ENCODE results near the gene PSMD7.

Gene PSMD7

GRCh38 chr16:74275031-74275636 lies 21.5 kb upstream of the PSMD7 start:
- Histone ChIP-seq H3K9me3 (ENCODE audit: control insufficient read depth, insufficient read depth, low read depth, low read length) (0 out of 2 replicates have a peak, but pooled peaks cover 3% of the 10 kb centered on the region), H3K4me1 (ENCODE audit: control insufficient read depth, insufficient read depth, low read length) (peaks cover 5% of the 10 kb centered on the region; the same call in 1 of the 2 replicates), H3K27me3 (ENCODE audit: control insufficient read depth, insufficient read depth, low read length) (no peaks in the 10 kb centered on the region), H3K9ac (ENCODE audit: low read length) (no peak overlapping the region), H3K36me3 (ENCODE audit: control insufficient read depth, insufficient read depth, low read length) (no peaks in the 10 kb centered on the region), H3K4me3 (ENCODE audit: low read depth, low read length) (no peak overlapping the region), H3K27ac (ENCODE audit: low read depth, low read length) (no peak overlapping the region)

- peaks cover 5% of the 10 kb centered on the region; the same call in 1 of the 2 replicates for H3K4me1 ChIP-seq (ENCODE audit: control insufficient read depth, insufficient read depth, low read length)
- H3K9ac ChIP-seq (ENCODE audit: low read length), result no peak overlapping the region
- H3K9me3 ChIP-seq (ENCODE audit: control insufficient read depth, insufficient read depth, low read depth, low read length), result 0 out of 2 replicates have a peak, but pooled peaks cover 3% of the 10 kb centered on the region
- no peak overlapping the region for H3K27ac ChIP-seq (ENCODE audit: low read depth, low read length)
- no peak overlapping the region for H3K4me3 ChIP-seq (ENCODE audit: low read depth, low read length)
- H3K27me3 ChIP-seq (ENCODE audit: control insufficient read depth, insufficient read depth, low read length), result no peaks in the 10 kb centered on the region
- H3K36me3 ChIP-seq (ENCODE audit: control insufficient read depth, insufficient read depth, low read length), result no peaks in the 10 kb centered on the region
These were observed 20.9 kb upstream of the PSMD7 start for GRCh38 chr16:74275711-74276110.

DNA sequence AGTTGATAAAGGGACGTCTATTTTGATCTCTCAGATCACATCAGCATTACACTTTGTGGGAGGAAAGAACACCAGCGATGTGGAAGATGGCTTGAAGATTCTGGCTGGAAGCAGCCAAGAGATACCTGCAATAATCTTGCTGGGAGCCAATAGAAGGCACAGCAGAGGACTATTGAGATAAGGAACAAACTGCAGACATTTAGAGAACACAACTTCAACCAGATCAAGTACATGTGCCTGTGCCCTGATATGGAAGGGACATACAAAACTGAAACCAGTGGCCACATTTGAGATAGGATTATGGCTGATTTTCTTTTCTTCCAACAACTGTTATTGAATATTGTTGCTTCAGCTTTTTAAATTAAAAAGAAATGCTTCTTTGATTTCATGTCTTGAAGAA lies 18.6 kb upstream of the PSMD7 start:
- no peaks in the 10 kb centered on the region for H3K9me3 ChIP-seq (ENCODE audit: control insufficient read depth, insufficient read depth, low read depth, low read length)
- peaks cover 14% of the 10 kb centered on the region for H3K4me1 ChIP-seq (ENCODE audit: control insufficient read depth, insufficient read depth, low read length)
- no peak overlapping the region for H3K9ac ChIP-seq (ENCODE audit: low read length)
- no peak overlapping the region for H3K4me3 ChIP-seq (ENCODE audit: low read depth, low read length)
- H3K36me3 ChIP-seq (ENCODE audit: control insufficient read depth, insufficient read depth, low read length), result no peaks in the 10 kb centered on the region
- H3K27ac ChIP-seq (ENCODE audit: low read depth, low read length), result no peak overlapping the region
- no peaks in the 10 kb centered on the region for H3K27me3 ChIP-seq (ENCODE audit: control insufficient read depth, insufficient read depth, low read length)

- Histone ChIP-seq H3K27ac (ENCODE audit: low read depth, low read length) (no peak overlapping the region), H3K9ac (ENCODE audit: low read length) (no peak overlapping the region), H3K9me3 (ENCODE audit: control insufficient read depth, insufficient read depth, low read depth, low read length) (no peaks in the 10 kb centered on the region), H3K4me1 (ENCODE audit: control insufficient read depth, insufficient read depth, low read length) (peaks cover 14% of the 10 kb centered on the region), H3K4me3 (ENCODE audit: low read depth, low read length) (no peak overlapping the region), H3K36me3 (ENCODE audit: control insufficient read depth, insufficient read depth, low read length) (no peaks in the 10 kb centered on the region), H3K27me3 (ENCODE audit: control insufficient read depth, insufficient read depth, low read length) (no peaks in the 10 kb centered on the region)
These were observed 17.3 kb upstream of the PSMD7 start for GRCh38 chr16:74279266-74279665.

DNA sequence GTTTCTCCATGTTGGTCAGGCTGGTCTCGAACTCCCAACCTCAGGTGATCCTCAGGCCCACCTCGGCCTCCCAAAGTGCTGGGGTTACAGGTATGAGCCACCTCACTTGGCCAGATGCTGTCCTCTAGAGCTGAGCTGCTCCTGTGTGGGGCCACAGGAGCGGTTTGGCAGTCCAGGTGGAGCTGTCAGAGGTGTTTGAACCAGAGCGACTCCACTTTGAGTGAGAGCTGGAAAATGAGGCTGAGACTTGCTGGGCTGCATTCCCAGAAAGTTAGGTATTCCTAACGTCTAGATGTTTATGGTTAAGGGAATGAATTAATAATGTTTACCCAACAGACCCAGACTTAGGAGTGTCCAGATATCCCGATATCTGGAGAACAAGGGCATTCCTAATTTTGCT lies 16.8 kb upstream of the PSMD7 start:
- no peaks in the 10 kb centered on the region for H3K36me3 ChIP-seq (ENCODE audit: control insufficient read depth, insufficient read depth, low read length)
- H3K4me3 ChIP-seq (ENCODE audit: low read depth, low read length), result no peak overlapping the region
- H3K4me1 ChIP-seq (ENCODE audit: control insufficient read depth, insufficient read depth, low read length), result peaks cover 14% of the 10 kb centered on the region
- H3K27ac ChIP-seq (ENCODE audit: low read depth, low read length), result no peak overlapping the region
- H3K9ac ChIP-seq (ENCODE audit: low read length), result no peak overlapping the region
- H3K9me3 ChIP-seq (ENCODE audit: control insufficient read depth, insufficient read depth, low read depth, low read length), result no peaks in the 10 kb centered on the region
- no peaks in the 10 kb centered on the region for H3K27me3 ChIP-seq (ENCODE audit: control insufficient read depth, insufficient read depth, low read length)

DNA sequence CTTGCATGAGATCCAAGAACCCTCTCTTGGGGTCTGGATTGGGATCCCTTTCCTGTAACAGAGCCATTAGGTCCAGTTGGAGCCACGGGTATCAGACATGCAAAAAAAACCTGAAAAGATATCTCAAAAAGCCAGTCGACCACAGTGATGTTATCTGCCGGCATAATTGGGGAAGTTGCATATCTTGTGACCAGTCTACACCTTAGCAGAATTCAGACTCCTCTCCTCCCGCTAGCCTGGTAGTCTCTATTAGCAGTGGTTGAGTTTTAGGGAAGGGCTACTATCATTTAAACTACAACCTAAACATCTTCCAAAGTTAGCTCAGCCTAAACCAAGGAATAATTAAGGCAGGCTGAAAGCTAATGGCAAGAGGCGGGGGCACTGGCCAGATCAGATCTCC lies 16.2 kb upstream of the PSMD7 start:
- no peak overlapping the region for H3K27ac ChIP-seq (ENCODE audit: low read depth, low read length)
- no peak overlapping the region for H3K9ac ChIP-seq (ENCODE audit: low read length)
- H3K4me3 ChIP-seq (ENCODE audit: low read depth, low read length), result no peak overlapping the region
- H3K36me3 ChIP-seq (ENCODE audit: control insufficient read depth, insufficient read depth, low read length), result no peaks in the 10 kb centered on the region
- no peaks in the 10 kb centered on the region for H3K9me3 ChIP-seq (ENCODE audit: control insufficient read depth, insufficient read depth, low read depth, low read length)
- H3K27me3 ChIP-seq (ENCODE audit: control insufficient read depth, insufficient read depth, low read length), result no peaks in the 10 kb centered on the region
- H3K4me1 ChIP-seq (ENCODE audit: control insufficient read depth, insufficient read depth, low read length), result peaks cover 14% of the 10 kb centered on the region

DNA sequence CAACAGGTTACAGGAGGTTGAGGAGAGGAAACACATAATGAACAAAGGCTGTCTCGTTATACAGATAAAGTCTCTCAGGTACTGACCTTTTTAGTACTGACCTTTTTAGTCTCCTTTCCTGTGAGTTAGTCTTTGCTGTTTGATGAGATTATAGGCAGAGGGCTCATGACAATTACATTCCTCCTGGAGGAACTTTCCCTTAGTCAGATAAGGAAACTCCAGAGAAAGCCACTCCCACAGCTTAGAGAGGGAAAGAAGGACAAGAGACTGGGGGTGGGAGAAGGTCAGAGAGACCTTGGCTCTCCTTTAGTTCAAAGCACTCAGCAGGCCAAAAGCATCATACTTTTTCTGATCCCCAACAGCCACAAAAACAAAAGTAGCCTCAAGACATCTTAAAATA lies 15.3 kb upstream of the PSMD7 start:
- H3K27me3 ChIP-seq (ENCODE audit: control insufficient read depth, insufficient read depth, low read length), result no peaks in the 10 kb centered on the region
- H3K9ac ChIP-seq (ENCODE audit: low read length), result no peak overlapping the region
- no peak overlapping the region for H3K4me3 ChIP-seq (ENCODE audit: low read depth, low read length)
- H3K4me1 ChIP-seq (ENCODE audit: control insufficient read depth, insufficient read depth, low read length), result peaks cover 9% of the 10 kb centered on the region
- H3K36me3 ChIP-seq (ENCODE audit: control insufficient read depth, insufficient read depth, low read length), result no peaks in the 10 kb centered on the region
- no peak overlapping the region for H3K27ac ChIP-seq (ENCODE audit: low read depth, low read length)
- no peaks in the 10 kb centered on the region for H3K9me3 ChIP-seq (ENCODE audit: control insufficient read depth, insufficient read depth, low read depth, low read length)

DNA sequence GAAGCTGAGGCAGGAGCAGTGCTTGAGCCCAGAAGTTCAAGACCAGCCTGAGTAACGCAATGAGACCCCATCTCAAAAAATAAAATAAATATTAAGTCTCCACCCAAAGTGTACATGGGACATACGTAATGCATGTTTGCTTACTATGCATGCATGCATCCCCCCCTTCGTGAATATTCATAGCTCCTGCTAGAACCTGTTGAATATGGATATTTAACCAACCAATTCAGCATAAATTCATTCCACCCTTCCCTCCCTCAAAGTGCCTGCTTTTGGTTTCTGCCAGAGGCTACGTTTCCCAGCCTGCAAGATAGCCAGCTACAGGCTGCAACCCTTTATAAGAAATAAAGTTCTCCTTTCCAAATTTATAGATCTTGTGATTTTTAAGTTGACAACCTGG lies 12.9 kb upstream of the PSMD7 start:
- Histone ChIP-seq H3K36me3 (ENCODE audit: control insufficient read depth, insufficient read depth, low read length) (no peaks in the 10 kb centered on the region), H3K4me1 (ENCODE audit: control insufficient read depth, insufficient read depth, low read length) (peaks cover 9% of the 10 kb centered on the region; the same call in 1 of the 2 replicates), H3K9ac (ENCODE audit: low read length) (no peak overlapping the region), H3K9me3 (ENCODE audit: control insufficient read depth, insufficient read depth, low read depth, low read length) (no peaks in the 10 kb centered on the region), H3K27me3 (ENCODE audit: control insufficient read depth, insufficient read depth, low read length) (no peaks in the 10 kb centered on the region), H3K27ac (ENCODE audit: low read depth, low read length) (no peak overlapping the region), H3K4me3 (ENCODE audit: low read depth, low read length) (no peak overlapping the region)

GRCh38 chr16:74288065-74288464 lies 8.5 kb upstream of the PSMD7 start:
- Histone ChIP-seq H3K36me3 (ENCODE audit: control insufficient read depth, insufficient read depth, low read length) (0 out of 2 replicates have a peak, but pooled peaks cover 2% of the 10 kb centered on the region), H3K27ac (ENCODE audit: low read depth, low read length) (no peak overlapping the region), H3K9ac (ENCODE audit: low read length) (no peak overlapping the region), H3K4me3 (ENCODE audit: low read depth, low read length) (no peak overlapping the region), H3K27me3 (ENCODE audit: control insufficient read depth, insufficient read depth, low read length) (no peaks in the 10 kb centered on the region), H3K9me3 (ENCODE audit: control insufficient read depth, insufficient read depth, low read depth, low read length) (peaks cover 8% of the 10 kb centered on the region; the same call in 1 of the 2 replicates), H3K4me1 (ENCODE audit: control insufficient read depth, insufficient read depth, low read length) (no peaks in the 10 kb centered on the region)

GRCh38 chr16:74290356-74290755 lies 6.3 kb upstream of the PSMD7 start:
- H3K4me3 ChIP-seq (ENCODE audit: low read depth, low read length), result no peak overlapping the region
- H3K27ac ChIP-seq (ENCODE audit: low read depth, low read length), result no peak overlapping the region
- H3K9me3 ChIP-seq (ENCODE audit: control insufficient read depth, insufficient read depth, low read depth, low read length), result peaks cover 8% of the 10 kb centered on the region; the same call in 1 of the 2 replicates
- H3K27me3 ChIP-seq (ENCODE audit: control insufficient read depth, insufficient read depth, low read length), result no peaks in the 10 kb centered on the region
- H3K4me1 ChIP-seq (ENCODE audit: control insufficient read depth, insufficient read depth, low read length), result no peaks in the 10 kb centered on the region
- no peak overlapping the region for H3K9ac ChIP-seq (ENCODE audit: low read length)
- H3K36me3 ChIP-seq (ENCODE audit: control insufficient read depth, insufficient read depth, low read length), result 0 out of 2 replicates have a peak, but pooled peaks cover 2% of the 10 kb centered on the region

DNA sequence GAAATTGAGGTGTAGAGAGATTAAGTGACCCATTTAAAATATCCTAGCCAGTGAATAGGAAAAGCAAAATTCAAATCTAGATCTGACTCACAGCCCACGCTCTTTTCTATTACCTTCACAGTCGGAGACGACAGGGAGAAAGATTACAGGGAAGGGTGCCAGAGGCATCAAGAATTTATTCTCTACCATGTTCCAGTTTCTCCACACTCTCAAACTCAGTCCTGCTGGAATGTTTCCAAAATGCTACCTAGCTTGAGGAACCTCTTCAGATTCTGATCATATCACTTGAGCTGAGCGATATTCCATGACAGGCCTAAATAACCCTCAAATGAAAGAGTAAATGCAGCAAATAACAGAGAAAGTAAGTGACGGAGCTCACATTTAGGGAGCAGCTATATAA lies 5.4 kb upstream of the PSMD7 start:
- no peak overlapping the region for H3K27ac ChIP-seq (ENCODE audit: low read depth, low read length)
- peaks cover 8% of the 10 kb centered on the region; the same call in 1 of the 2 replicates for H3K9me3 ChIP-seq (ENCODE audit: control insufficient read depth, insufficient read depth, low read depth, low read length)
- no peaks in the 10 kb centered on the region for H3K27me3 ChIP-seq (ENCODE audit: control insufficient read depth, insufficient read depth, low read length)
- peaks cover 5% of the 10 kb centered on the region; the same call in 1 of the 2 replicates for H3K4me1 ChIP-seq (ENCODE audit: control insufficient read depth, insufficient read depth, low read length)
- H3K4me3 ChIP-seq (ENCODE audit: low read depth, low read length), result no peak overlapping the region
- H3K36me3 ChIP-seq (ENCODE audit: control insufficient read depth, insufficient read depth, low read length), result 0 out of 2 replicates have a peak, but pooled peaks cover 2% of the 10 kb centered on the region
- no peak overlapping the region for H3K9ac ChIP-seq (ENCODE audit: low read length)

Measured in HUES6 (cell line).